CD4-positive, alpha-beta T cell treated with Interleukin-15 for 1 hour (primary cell): Measurements from ENCODE around the gene SYT17.

ENCODE experiments used
- DNase-seq: peaks from one replicate; pipeline ENCODE4 v3.0.0-alpha.2; 2020

SYT17 gene

GRCh38 chr16:19223235-19224170 is 55.5 kb downstream of the SYT17 start:
- no peak for DNase-seq

- DNase-seq = no peak
These were observed 57.6 kb downstream of the SYT17 start for GRCh38 chr16:19225651-19226050.

- DNase-seq = no peak
These were observed 59.6 kb downstream of the SYT17 start for GRCh38 chr16:19227643-19228042.

GRCh38 chr16:19228052-19228451 is 60.0 kb downstream of the SYT17 start:
- no peak for DNase-seq

GRCh38 chr16:19228575-19228974 is 60.5 kb downstream of the SYT17 start:
- no peak for DNase-seq

- DNase-seq = no peak
These were observed 62.5 kb downstream of the SYT17 start for GRCh38 chr16:19230575-19230974.

- DNase-seq = no peak
These were observed 63.8 kb downstream of the SYT17 start for GRCh38 chr16:19231881-19232280.

GRCh38 chr16:19232988-19233387 is 64.9 kb downstream of the SYT17 start:
- DNase-seq = no peak

- no peak for DNase-seq
These were observed 67.4 kb downstream of the SYT17 start for GRCh38 chr16:19235478-19235877.

GRCh38 chr16:19235886-19236285 is 67.8 kb downstream of the SYT17 start:
- DNase-seq = no peak

- DNase-seq = no peak
These were observed 68.6 kb downstream of the SYT17 start for GRCh38 chr16:19236561-19237209.

- no peak for DNase-seq
These were observed 70.4 kb downstream of the SYT17 start for GRCh38 chr16:19238406-19238805.

GRCh38 chr16:19239511-19240155 is 71.6 kb downstream of the SYT17 start:
- DNase-seq = no peak

GRCh38 chr16:19240494-19240893 is 72.5 kb downstream of the SYT17 start:
- no peak for DNase-seq

GRCh38 chr16:19241512-19241911 is 73.5 kb downstream of the SYT17 start:
- no peak for DNase-seq

GRCh38 chr16:19242186-19242585 is 74.1 kb downstream of the SYT17 start:
- no peak for DNase-seq

- no peak for DNase-seq
These were observed 75.0 kb downstream of the SYT17 start for GRCh38 chr16:19242987-19243575.

GRCh38 chr16:19245326-19245925 is 77.4 kb downstream of the SYT17 start:
- no peak for DNase-seq

- DNase-seq = no peak
These were observed 84.9 kb downstream of the SYT17 start for GRCh38 chr16:19252904-19253303.

- no peak for DNase-seq
These were observed 86.6 kb downstream of the SYT17 start for GRCh38 chr16:19254611-19255010.

GRCh38 chr16:19264123-19264673 is 96.2 kb downstream of the SYT17 start:
- DNase-seq = no peak

GRCh38 chr16:19265380-19265930 is 97.4 kb downstream of the SYT17 start:
- no peak for DNase-seq
